GM21447 (cell line): ENCODE data around the gene NAT16.
"Not testable (repeated sequence)": the region's sequence is repeated elsewhere in the genome, so short reads cannot be mapped to it uniquely, and the experiment has no call there.

Experiments used
- ATAC-seq: cut with Tn5 transposase; IDR thresholded peaks from one replicate; pipeline ENCODE4 v1.9.1; 2021; ENCODE audit not compliant: unreplicated experiment

The NAT16 gene

DNA sequence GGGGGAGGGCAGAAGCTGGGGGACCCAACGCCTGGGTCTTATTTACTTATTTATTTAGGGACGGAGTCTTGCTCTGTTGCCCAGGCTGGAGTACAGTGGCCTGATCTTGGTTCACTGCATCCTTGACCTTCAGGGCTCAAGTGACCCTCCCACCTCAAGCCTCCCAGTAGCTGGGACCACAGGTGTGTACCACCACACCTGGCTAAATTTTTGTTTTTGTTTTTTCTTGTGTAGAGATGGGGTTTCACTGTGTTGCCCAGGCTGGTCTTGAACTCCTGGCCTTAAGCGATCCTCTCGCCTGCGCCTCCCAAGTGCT lies 22.5 kb upstream of the NAT16 start:
- no peak for ATAC-seq

DNA sequence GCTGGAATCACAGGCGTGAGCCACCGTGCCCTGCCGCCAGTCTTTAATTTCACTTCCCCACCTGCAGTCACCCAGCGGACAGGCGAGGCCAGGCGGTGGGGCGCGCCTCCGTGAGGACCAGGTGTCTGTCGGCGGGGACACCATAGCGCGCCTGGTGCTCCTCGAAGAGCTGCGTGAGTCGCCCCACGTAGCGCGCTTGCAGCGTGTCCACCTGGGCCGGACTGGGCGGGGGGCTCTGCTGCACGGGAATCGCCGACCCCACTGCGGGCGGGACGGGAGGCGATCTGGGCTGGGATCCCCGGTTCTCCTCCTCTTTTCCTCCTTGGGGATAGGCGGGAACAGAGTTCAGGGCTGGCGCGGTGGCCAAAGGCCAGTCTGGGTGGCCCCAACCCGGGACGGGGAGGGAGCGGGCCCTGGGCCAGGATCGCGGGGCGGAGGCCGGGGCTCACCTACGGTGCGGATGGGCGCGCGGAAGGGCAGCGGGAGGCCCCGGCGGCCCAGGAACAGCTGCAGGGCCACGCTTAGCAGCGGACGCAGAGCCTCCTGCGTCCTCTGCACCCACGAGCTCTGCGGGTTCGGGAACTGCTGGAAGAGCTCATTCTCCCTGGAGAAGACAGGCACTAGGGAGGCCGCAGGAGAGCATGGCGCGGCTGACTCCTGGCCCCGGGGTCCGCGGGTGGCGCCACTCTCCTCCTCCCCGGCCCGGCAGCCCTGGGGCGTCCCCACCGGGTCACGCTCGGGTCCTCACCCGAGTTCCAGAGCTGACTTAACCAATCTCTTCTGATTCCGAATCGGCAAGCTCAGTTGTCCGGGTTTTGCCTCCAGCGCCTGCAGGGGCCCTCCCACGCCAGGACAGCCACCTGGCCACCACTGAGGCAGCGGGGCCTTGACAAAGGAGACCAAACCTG lies 21.9 kb upstream of the NAT16 start:
- ATAC-seq = no peak

DNA sequence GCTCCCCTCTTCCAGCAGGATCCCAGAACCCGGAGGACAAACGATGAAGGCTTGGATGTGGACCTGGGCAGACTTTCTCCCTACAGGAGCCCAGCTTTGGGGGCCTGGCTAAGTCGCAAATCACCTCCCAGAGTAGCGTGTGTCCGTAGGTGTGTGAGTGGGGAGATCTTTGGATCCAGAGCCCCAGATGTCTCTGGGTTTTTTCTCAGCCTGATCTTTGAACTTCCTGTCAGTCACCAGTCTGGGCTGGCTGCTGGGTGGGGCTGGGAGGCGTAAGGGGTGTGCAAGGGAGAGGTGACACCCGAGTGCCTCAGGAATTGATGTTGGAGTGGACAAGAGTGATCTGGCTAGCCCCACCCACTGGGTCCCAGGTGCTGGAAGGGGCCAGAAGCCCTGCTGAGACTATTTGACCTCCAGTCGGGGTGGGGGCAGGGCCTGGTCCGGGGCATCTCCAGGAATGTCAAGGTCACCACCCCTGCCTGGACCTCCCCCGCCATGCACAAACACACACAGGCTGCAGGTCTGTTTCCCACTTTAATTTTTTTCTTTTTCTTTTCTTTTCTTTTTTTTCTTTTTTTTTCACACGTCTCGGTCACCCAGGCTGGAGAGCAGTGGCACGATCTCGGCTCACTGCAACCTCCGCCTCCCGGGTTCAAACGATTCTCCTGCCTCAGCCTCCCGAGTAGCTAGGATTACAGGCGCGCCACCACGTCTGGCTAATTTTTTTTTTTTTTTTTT lies 20.9 kb upstream of the NAT16 start, which contains the start of gene MOGAT3:
TSS of gene MOGAT3 (minus strand) at position 175 of the 738 bp plus-strand sequence. CDS start 182 bp downstream, outside the sequence.
- ATAC-seq = no peak

DNA sequence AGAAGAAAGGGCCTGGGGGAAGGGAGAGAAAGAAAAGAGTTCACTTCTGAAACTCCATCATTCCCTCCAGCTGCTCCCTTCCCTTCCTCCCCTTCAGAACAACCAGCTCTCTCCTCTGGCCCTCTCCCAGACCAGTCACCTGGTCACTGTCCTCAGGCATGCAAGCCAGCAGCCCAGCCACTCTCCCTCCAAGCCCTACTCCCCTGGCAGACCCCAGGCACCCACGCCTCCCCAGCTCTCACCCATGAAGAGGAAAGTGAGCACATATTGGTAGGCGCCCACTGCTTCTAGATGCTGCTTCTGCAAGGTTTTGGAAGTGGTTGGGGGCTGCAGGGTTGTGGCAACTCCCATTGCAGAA lies 20.4 kb upstream of the NAT16 start:
- no peak for ATAC-seq

DNA sequence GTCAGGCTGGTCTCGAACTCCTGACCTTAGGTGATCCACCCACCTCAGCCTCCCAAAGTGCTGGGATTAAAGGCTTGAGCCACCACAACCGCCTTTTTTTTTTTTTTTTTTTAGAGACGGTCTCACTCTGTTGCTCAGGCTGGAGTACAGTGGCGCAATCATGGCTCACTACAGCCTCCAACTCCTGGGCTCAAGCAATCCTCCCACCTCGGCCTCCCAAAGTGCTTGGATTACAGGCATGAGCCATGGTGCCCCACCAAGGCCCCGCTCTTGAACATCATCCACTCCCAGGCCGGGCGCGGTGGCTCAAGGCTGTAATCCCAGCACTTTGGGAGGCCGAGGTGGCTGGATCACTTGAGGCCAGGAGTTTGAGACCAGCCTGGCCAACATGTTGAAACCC lies 19.4 kb upstream of the NAT16 start:
- ATAC-seq = not testable (repeated sequence)

DNA sequence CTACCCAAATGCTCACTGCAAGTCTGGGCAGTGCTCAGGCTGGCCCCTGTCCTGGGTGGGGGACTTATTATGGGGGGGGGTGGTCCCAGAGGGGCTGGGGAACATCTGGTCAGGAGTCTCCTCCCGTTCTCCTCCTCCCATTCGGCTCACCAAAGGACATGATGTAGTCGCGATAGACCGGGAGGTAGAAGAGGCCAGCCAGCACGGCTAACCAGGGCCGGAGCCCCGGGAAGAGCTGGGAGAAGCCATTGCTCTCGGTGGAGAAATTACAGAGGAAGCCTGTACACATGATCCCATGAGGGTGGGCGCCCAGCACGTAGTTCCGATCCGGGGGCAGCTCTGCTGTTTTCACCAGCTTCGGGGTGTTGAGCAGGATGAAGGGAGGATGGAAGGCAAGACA lies 18.4 kb upstream of the NAT16 start:
- no peak for ATAC-seq

DNA sequence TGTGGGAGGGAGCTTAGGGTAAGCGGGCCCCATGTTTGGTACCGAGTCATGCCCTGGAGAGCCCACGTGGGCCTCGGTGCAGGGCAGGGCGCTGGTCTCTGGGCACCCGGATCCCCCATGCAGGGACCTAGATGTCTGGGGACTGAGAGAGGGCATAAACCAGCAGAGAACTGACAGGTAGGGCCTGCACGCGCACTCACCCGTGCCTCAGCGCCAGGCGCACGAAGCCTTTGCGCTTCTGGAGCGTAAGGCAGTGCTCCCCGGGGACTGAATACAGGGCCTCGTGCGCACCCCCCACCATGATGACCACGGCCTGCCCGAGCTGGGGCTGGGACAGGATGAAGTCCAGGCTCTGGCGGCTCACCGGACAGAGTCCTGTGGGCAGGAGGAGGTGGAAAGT lies 17.9 kb upstream of the NAT16 start:
- no peak for ATAC-seq

DNA sequence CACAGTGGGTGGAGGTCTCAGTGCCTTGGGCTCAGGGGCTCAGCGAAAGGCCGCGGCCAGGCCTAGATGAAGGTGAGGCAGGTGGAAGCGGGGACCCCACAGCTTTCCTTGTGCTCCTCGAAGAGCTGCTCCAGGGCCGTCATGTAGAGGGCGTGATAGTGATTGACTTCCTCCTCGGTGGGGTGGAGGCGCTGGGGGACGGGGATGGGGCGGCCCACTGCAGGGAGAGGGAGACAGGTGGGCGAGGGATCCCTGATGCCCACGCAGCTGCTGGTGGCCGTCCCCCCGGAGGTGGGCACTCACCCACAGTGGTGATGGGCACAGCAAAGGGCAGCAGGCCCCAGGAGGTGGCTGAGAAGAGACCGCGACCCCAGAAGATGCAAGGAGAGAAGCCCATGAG lies 15.8 kb upstream of the NAT16 start:
- no peak for ATAC-seq

DNA sequence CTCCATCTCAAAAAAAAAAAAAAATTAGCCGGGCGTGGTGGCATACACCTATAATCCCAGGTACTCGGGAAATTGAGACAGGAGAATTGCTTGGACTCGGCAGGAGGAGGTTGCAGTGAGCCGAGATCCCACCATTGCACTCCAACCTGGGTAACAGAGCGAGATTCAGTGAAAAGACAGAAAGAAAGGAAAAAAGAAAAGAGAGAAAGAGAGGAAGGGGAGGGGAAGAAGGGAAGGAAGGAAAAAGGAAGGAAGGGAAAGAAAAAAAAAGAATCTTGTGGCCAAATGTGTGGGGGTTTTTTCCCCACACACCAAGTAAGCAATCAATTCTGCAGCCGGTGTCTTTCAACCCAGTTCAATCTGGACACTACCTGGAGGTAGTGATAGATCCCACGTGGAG lies 9.0 kb upstream of the NAT16 start:
- ATAC-seq = no peak

DNA sequence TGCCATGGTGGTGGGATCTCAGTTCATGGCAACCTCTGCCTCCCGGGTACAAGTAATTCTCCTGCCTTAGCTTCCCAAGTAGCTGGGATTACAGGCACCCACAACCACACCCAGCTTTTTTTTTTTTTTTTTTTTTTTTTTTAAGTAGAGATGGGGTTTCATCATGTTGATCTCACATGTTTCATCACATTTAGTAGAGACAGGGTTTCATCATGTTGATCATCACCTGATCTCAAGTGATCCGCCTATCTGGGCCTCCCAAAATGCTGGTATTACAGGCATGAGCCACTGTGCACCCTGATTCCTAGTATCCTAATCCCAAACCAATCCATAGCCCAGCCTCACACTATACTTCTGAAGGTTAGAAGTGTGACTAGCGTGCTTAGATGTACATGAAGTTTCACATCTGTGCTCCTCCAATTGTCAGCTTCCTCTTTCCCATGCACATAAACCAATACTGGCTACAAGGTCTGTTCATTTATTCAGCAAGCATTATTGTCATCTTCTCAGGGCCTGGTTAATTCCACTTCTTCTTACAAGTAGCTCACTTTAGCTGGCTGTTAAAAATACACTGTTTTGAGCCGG lies 6.8 kb upstream of the NAT16 start:
- no peak for ATAC-seq

DNA sequence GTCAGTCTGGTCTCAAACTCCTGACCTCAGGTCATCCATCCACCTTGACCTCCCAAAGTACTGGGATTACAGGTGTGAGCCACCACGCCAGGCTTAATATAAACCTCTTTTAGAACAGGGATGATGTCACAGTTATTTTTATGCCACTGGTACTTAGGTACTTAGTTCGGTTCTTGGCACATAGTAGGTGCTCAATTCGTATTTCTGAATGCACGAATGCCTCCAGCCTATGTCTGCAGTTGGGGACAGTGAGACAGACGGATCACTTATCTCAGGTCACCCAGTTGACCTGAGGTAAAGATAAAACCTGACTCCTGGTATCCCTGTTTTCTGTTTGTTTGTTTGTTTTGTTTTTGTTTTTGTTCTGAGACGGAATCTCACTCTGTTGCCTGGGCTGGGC lies 6.1 kb upstream of the NAT16 start:
- no peak for ATAC-seq

DNA sequence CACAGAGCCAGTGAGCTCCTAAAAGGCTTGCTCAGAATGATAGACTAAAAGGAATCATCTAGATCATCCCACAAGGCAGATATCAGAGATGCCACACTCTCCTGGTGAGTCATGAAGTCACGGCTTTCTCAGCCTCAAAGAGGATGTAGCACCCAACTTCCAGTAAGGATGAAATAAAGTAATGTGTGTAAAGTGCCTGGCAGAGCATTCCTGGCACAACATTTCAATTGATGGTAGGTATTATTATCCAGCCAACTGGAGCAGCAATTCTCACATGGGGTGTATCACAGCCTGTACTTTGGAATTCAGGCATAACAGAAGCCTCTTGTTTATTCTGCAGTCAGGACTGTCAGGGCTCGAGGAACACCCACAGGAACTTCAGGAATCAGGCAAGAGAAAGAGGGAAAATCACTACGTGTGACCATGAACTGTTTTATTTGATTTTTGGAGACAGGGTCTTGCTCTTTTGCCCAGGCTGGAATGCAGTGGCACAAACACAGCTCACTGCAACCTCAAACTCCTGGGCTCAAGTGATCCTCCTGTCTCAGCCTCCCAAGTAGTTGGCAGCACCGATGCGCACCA lies 5.3 kb upstream of the NAT16 start:
- no peak for ATAC-seq

DNA sequence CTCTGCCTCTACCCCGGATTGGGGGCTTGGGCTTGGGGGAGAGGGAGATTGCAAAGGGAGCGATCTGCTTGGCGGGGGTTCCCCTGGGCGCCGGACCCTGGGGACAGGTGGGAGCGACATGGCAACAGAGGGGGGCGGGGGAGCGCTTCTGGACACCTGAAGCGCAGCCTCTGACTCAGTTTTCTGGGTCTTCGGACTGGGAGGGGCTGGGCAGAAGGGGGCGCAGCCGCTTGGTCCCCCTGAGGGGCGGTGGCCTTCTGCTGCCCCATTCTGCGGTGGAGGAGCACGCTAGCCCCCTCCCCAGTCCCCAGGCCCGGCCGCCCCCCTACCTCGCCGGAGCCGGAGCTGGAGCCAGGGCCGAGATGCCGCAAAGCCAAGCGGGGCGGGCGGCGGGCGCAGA lies 380 bp downstream of the NAT16 start:
- ATAC-seq = no peak

DNA sequence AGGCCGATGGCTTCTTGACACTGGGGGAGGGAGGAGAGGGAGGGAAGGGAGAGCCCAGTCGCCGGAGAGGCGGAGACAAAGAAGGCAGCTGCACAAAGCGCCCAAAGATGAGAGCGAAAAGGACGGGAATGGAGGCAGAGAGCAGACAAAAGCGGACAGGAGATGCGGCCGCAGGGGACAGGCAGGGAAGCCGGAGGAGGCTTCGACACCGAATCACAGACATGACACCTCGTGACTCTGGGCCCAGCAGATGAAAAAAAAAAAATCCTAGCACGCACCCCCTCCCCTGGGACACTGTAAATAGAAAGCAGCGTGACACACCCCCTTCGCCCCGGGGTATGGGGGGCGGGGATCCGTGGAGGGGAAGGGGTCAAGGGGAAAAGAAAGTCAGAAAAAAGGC lies 976 bp downstream of the NAT16 start:
- ATAC-seq = no peak

DNA sequence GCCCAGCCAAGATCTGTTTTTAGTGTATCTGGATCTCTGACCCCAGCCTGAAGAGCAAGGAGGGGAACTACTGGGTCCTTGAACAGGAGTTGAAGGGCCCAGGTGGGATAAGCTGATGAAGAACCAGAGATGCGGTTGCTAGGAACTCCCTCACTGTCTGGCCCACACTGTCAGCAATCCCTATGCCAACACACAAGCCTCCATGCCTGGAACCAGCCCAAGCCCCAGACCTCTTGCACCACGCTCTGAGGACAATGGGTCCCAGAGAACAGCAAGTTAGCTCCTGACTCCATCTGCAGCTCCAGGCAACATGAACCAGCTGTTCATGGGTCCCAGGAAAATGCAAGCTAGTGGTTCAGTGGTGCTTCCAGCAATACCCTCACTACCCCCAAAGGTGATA lies 2.4 kb downstream of the NAT16 start:
- ATAC-seq = no peak

DNA sequence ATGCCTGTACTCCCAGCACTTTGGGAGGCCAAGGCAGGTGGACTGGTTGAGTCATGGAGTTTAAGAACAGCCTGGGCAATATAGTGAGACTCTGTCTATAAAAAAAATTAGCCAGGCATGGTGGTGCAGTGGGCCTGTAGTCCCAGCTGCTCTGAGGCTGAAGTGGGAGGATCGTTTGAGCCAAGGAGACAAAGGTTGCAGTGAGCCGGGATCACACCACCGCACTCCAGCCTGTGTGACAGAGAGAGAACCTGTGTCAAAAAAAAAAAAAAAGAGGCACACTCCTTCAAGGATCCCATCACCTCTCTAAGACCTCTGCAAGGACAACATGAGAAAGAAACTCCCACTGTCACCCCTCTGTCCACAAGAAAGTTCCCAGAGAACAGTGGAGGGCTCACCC lies 4.4 kb downstream of the NAT16 start:
- ATAC-seq = no peak

DNA sequence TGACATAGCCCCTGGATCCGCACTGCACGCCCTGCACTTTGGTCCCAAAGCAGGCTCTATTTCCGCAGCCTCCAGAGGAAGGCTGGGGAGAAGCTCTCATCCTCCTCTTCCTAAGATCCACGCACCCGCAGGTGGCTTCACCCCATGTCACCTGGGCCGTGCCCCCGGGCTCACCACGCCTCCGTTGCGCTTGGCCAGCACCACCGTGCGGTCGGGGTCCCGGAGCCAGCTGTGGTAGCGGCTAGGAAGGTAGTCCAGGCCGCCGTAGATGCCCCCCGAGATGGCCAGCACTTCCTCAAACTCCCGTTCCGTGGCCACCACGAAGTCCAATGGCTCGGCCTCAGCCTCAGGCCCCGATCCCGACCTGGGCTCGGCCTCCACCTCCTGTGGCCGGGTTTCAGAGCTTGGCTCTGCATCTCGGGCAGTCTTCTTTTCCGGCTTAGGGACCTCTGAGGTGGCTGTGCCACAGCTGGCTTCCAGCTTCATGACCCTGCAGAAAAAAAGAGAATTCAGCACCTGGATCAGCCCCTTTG lies 5.7 kb downstream of the NAT16 start:
- ATAC-seq = no peak

DNA sequence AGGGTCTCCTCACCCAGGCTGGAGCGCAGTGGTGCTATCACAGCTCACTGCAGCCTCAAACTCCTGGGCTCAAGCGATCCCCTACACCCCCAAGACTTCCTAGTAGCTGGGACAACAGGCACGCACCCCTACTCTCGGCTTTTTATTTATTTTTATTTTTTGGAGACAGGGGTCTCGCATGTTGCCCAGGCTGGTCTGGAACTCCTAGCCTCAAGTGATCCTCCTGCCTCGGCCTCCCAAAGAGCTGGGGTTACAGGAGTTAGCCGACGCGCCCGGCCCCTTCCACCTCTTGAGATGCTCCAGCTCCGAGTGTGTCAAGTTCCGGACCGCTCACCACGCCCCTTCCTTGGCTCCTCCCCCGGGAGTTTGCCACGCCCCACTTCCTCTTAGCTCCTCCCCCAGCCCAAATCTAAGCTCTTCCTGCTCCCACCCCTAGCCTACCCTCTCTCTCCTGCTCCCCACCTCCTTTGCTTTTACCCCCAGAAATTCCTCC lies 6.3 kb downstream of the NAT16 start:
- no peak for ATAC-seq

DNA sequence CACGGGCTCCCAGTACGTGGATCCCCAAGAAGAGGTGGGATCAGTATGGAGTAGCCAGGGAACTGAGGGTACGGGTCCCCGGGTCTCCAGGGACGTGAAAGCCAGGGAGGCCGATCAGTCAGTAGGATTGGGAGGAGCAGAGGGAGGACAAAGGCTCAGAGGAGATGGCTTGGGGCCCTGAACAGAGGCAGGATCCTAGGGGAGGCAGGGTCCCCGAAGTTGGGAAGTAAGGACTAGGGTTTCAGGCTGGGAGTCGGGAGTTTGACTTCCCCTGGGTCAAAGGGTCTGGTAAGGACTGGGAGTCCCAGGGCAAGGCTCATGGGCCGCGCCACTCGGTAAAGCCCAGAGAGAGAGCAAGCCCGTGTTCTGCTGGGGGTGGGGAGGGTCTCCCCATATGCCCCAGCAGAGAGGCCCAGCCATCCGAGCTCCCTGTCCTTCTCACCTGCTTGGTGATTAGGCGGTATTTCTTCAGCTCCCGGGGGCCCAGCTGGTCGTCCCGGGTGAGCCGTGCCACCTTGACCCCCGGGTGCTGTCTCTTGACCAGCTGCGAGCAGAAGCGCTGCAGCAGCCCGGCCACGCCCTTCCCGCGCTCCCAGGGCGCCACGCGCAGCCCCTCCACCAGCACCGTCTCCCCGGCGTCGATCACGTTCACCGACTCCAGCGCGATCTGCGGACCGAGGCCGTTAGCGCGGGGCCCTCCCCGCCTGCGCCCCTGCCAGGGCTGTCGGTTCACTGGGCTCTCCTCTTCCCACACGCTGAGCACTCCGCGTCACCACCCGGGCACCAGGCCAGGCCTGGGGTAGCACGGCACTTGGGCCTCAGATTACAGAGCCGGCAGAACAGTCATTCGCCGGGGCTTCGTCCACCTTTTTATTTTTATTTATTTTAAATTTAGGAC lies 7.0 kb downstream of the NAT16 start:
- no peak for ATAC-seq
